Uterus (tissue), 4 donors: ENCODE data around the gene NFILZ. TPM values are rescaled to one million over a fixed set of nuclear protein-coding genes. Genes with fewer than 3 reads are reported as not detected.

Source experiments
- DNase-seq, 2 donors: peaks; one replicate each; pipeline ENCODE4 v3.0.0-alpha.2; 2019 to 2020
- H3K27ac ChIP-seq, 2 donors: fragments of 200-600 bp; sonication (generic); 1 replicate in 1 of 2; 2 replicates in 1 of 2; pipeline ENCODE4 v1.5.1; 2016 to 2018
- H3K27me3 ChIP-seq, 2 donors: fragments of 200-600 bp; sonication (generic); one replicate each; pipeline ENCODE4 v1.5.1; 2018 to 2019; ENCODE audit warnings: control low read depth in 1 of 2
- H3K36me3 ChIP-seq, 2 donors: fragments of 200-600 bp; sonication (generic); one replicate each; pipeline ENCODE4 v1.5.1; 2019; ENCODE audit warnings: control low read depth in 1 of 2
- H3K4me1 ChIP-seq, 2 donors: fragments of 200-600 bp; sonication (generic); one replicate each; pipeline ENCODE4 v1.5.1; 2018 to 2019; ENCODE audit warnings: control low read depth in 1 of 2
- H3K4me3 ChIP-seq, 2 donors: fragments of 200-600 bp; sonication (generic); 1 replicate in 1 of 2; 2 replicates in 1 of 2; pipeline ENCODE4 v1.5.1; 2018 to 2019; ENCODE audit warnings: mild to moderate bottlenecking in 1 of 2
- H3K9me3 ChIP-seq, 2 donors: fragments of 200-600 bp; sonication (generic); one replicate each; pipeline ENCODE4 v1.5.1; 2019; ENCODE audit warnings: control low read depth in 1 of 2
- CTCF ChIP-seq, 4 experiments: fragments of 200-600 bp in 2 of 4; fragments of 450-650 bp in 2 of 4; sonication (generic) in 2 of 4; IDR thresholded peaks; one replicate each; pipeline ENCODE4 v1.5.1; 2016 to 2019; ENCODE audit warnings: antibody characterized with exemption in 4 of 4, mild to moderate bottlenecking in 2 of 4, moderate library complexity in 1 of 4
- POLR2A ChIP-seq, 2 donors: fragments of 450-650 bp; IDR thresholded peaks; one replicate each; pipeline ENCODE4 v1.6.1; 2016; ENCODE audit warnings: antibody characterized with exemption in 2 of 2, mild to moderate bottlenecking in 1 of 2, moderate library complexity in 1 of 2
- intact Hi-C: fragments of 100-400 bp; cut with DNase I; formaldehyde crosslinking; loops from one replicate; pipeline ENCODE4 v1.15.1; 2023; ENCODE audit warnings: low total_unique reads
- total RNA-seq, 4 donors: library from RNA; depleted of rRNA in 3 of 4; stranded (reverse); fragments of >200 nt in 3 of 4; gene quantifications; one replicate each; pipeline versions ENCODE4 v1.1.0 to v1.2.4, GENCODE V29; 2014 to 2023
- donor health status: DM: yes; HTN: yes; CAD: no.

Gene NFILZ
- total RNA-seq, 4 donors from 2014 or later: not detected

GRCh38 chr19:8654591-8655339 is 24.3 kb downstream of the NFILZ start:
- no peaks in the 10 kb centered on the region for H3K9me3 ChIP-seq
- no peaks in the 10 kb centered on the region for H3K27me3 ChIP-seq
- H3K4me1 ChIP-seq: no peaks in the 10 kb centered on the region
- DNase-seq: peak; percentile 21 to 38
- intact Hi-C loops: loop anchor here (5.0 kb wide), 1 partner anchor 428 kb away; no protein-coding TSS in a partner anchor
- H3K27ac ChIP-seq: no peak overlapping the region
- H3K36me3 ChIP-seq: no peaks in the 10 kb centered on the region
- no peak for TF ChIP-seq POLR2A (IDR thresholded peaks at IDR 0.05)
- peak; percentile 72 to 99 (median 87) for TF ChIP-seq CTCF (IDR thresholded peaks at IDR 0.05)
- H3K4me3 ChIP-seq: no peak overlapping the region

- Histone ChIP-seq H3K27me3 (no peaks in the 10 kb centered on the region), H3K27ac (no peak overlapping the region), H3K36me3 (no peaks in the 10 kb centered on the region), H3K4me3 (no peak overlapping the region), H3K4me1 (no peaks in the 10 kb centered on the region), H3K9me3 (no peaks in the 10 kb centered on the region)
- DNase-seq: no peak
- intact Hi-C loops: loop anchor here (5.0 kb wide), 1 partner anchor 427 kb away; no protein-coding TSS in a partner anchor
- TF ChIP-seq CTCF (IDR thresholded peaks at IDR 0.05) (no peak), POLR2A (IDR thresholded peaks at IDR 0.05) (no peak)
Measured at GRCh38 chr19:8655340-8655709, 24.9 kb downstream of the NFILZ start.

- H3K4me1 ChIP-seq: no peaks in the 10 kb centered on the region
- no peaks in the 10 kb centered on the region for H3K36me3 ChIP-seq
- intact Hi-C loops: loop anchor here (5.0 kb wide), 1 partner anchor 424 kb away; no protein-coding TSS in a partner anchor
- no peaks in the 10 kb centered on the region for H3K9me3 ChIP-seq
- TF ChIP-seq POLR2A (IDR thresholded peaks at IDR 0.05) (no peak), CTCF (IDR thresholded peaks at IDR 0.05) (no peak)
- DNase-seq: no peak
- no peaks in the 10 kb centered on the region for H3K27me3 ChIP-seq
- H3K4me3 ChIP-seq: no peak overlapping the region
- H3K27ac ChIP-seq: no peak overlapping the region
Measured at GRCh38 chr19:8657869-8658268, 27.4 kb downstream of the NFILZ start.

GRCh38 chr19:8659905-8660304 is 29.5 kb downstream of the NFILZ start:
- Histone ChIP-seq H3K4me1 (no peaks in the 10 kb centered on the region), H3K36me3 (no peaks in the 10 kb centered on the region), H3K4me3 (no peak overlapping the region), H3K27ac (no peak overlapping the region), H3K27me3 (no peaks in the 10 kb centered on the region), H3K9me3 (no peaks in the 10 kb centered on the region)
- TF ChIP-seq POLR2A (IDR thresholded peaks at IDR 0.05) (no peak), CTCF (IDR thresholded peaks at IDR 0.05) (no peak)
- no peak for DNase-seq
- intact Hi-C loops: loop anchor here (5.0 kb wide), 1 partner anchor 422 kb away; no protein-coding TSS in a partner anchor

GRCh38 chr19:8662263-8662662 is 31.8 kb downstream of the NFILZ start:
- Histone ChIP-seq H3K27ac (no peak overlapping the region), H3K9me3 (no peaks in the 10 kb centered on the region), H3K4me3 (no peak overlapping the region), H3K36me3 (no peaks in the 10 kb centered on the region), H3K4me1 (no peaks in the 10 kb centered on the region), H3K27me3 (no peaks in the 10 kb centered on the region)
- intact Hi-C loops: no loop called here
- TF ChIP-seq POLR2A (IDR thresholded peaks at IDR 0.05): no peak
- DNase-seq: no peak
